Mesothelial cell of epicardium (in vitro differentiated cells): ENCODE measurements around the gene PDGFRB. TPM values are rescaled to one million over a fixed set of nuclear protein-coding genes. Genes with fewer than 3 reads are reported as not detected.

Source experiments
- DNase-seq, 2 experiments: peaks; one replicate each; pipeline ENCODE4 v3.0.0; 2021; ENCODE audit warnings: low spot score in 2 of 2; ENCODE audit not compliant: unreplicated experiment in 2 of 2
- H3K27ac Mint-ChIP-seq: 2 replicates; pipeline ENCODE4 v1.8.0; 2021; ENCODE audit warnings: mixed read lengths
- H3K27me3 Mint-ChIP-seq: 2 replicates; pipeline ENCODE4 v1.8.0; 2021; ENCODE audit warnings: low read depth, mixed read lengths
- H3K36me3 Mint-ChIP-seq: 2 replicates; pipeline ENCODE4 v1.8.0; 2021; ENCODE audit warnings: mixed read lengths
- H3K4me1 Mint-ChIP-seq: 2 replicates; pipeline ENCODE4 v1.8.0; 2021; ENCODE audit warnings: mixed read lengths
- H3K4me3 Mint-ChIP-seq: 2 replicates; pipeline ENCODE4 v1.8.0; 2021; ENCODE audit warnings: mild to moderate bottlenecking, moderate library complexity, mixed read lengths
- H3K9me3 Mint-ChIP-seq: 2 replicates; pipeline ENCODE4 v1.8.0; 2021; ENCODE audit warnings: mixed read lengths
- total RNA-seq: library from RNA; stranded (reverse); gene quantifications from 3 replicates; pipeline ENCODE4 v1.2.1, GENCODE V29; 2021
- TF ChIP-seq, protein P1 (sequence below): fragments of 200-600 bp; sonication (generic); IDR thresholded peaks from one replicate; pipeline ENCODE4 v1.5.0; 2021; ENCODE audit warnings: antibody characterized with exemption; ENCODE audit not compliant: unreplicated experiment

The PDGFRB gene
- total RNA-seq, 1 donor from 2014 or later, result 100 TPM

DNA sequence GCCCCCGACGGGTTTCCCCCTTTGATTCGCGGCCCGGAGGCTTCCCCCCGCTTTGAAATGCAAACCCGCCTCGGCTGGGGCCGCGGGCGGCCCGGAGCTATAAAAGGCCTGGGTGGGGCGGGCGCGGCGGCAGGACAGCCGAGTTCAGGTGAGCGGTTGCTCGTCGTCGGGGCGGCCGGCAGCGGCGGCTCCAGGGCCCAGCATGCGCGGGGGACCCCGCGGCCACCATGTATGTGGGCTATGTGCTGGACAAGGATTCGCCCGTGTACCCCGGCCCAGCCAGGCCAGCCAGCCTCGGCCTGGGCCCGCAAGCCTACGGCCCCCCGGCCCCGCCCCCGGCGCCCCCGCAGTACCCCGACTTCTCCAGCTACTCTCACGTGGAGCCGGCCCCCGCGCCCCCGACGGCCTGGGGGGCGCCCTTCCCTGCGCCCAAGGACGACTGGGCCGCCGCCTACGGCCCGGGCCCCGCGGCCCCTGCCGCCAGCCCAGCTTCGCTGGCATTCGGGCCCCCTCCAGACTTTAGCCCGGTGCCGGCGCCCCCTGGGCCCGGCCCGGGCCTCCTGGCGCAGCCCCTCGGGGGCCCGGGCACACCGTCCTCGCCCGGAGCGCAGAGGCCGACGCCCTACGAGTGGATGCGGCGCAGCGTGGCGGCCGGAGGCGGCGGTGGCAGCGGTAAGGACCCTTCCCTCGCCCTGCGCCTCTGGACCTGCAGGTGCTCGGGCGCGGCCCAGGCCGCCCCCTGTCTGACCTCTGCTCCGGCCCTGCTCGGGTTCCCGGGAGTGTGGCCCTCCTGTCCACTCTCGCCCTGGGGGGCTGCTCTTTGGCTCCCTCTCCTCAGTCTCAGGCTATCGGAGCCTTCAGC is 11.2 kb upstream of the PDGFRB start, which contains the start of gene CDX1:
Gene CDX1 (plus strand): TSS at position 129 of the 862 bp plus-strand sequence. CDS start 99 bp downstream, at position 228.
- no peaks in the 10 kb centered on the region for H3K36me3 Mint-ChIP-seq
- no peak for DNase-seq
- TF ChIP-seq, protein P1, sequence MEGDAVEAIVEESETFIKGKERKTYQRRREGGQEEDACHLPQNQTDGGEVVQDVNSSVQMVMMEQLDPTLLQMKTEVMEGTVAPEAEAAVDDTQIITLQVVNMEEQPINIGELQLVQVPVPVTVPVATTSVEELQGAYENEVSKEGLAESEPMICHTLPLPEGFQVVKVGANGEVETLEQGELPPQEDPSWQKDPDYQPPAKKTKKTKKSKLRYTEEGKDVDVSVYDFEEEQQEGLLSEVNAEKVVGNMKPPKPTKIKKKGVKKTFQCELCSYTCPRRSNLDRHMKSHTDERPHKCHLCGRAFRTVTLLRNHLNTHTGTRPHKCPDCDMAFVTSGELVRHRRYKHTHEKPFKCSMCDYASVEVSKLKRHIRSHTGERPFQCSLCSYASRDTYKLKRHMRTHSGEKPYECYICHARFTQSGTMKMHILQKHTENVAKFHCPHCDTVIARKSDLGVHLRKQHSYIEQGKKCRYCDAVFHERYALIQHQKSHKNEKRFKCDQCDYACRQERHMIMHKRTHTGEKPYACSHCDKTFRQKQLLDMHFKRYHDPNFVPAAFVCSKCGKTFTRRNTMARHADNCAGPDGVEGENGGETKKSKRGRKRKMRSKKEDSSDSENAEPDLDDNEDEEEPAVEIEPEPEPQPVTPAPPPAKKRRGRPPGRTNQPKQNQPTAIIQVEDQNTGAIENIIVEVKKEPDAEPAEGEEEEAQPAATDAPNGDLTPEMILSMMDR, result no peak
- peaks cover 54% of the 10 kb centered on the region for H3K27me3 Mint-ChIP-seq
- H3K27ac Mint-ChIP-seq, result no peak within 1 kb of the TSS
- H3K4me1 Mint-ChIP-seq, result peaks cover 34% of the 10 kb centered on the region
- H3K9me3 Mint-ChIP-seq, result no peaks in the 10 kb centered on the region
- peak within 1 kb of the TSS; percentile 54 for H3K4me3 Mint-ChIP-seq

DNA sequence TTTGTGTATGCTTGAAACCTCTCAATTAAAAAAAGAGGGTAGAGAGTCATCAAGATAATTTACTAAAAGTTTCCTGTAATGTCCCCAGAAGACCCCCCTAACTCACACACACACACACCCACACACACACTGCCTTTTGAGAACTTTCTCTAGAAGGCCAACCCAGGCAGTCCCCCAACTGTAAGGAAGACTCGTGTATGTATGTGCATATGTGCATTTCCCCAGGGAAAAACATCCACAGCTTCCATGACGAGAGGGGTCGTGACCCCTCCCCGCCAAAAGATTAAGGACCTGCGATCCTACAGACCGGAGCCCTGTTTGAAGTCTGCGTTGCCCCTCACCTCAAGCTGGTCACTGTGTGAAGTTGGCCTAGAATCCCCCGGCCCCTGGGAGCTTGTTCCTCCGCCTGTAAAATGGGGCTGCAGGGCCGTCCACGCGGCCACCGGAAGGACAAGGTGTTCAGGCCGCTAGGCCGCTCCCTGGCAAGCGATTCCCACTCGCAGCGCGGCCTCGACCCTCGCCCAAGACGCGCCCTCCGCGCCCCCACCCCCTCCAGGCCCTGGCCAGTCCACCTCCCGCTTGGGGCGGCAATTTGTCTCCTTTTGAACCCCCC is 10.5 kb upstream of the PDGFRB start:
- Mint-ChIP-seq H3K27me3 (peaks cover 54% of the 10 kb centered on the region), H3K27ac (no peak overlapping the region), H3K4me1 (peaks cover 39% of the 10 kb centered on the region), H3K4me3 (peak overlapping the region; percentile 13), H3K9me3 (no peaks in the 10 kb centered on the region), H3K36me3 (no peaks in the 10 kb centered on the region)
- TF ChIP-seq, protein P1, result no peak
- no peak for DNase-seq

- no peak overlapping the region for H3K4me3 Mint-ChIP-seq
- H3K27ac Mint-ChIP-seq, result peak overlapping the region; percentile 63
- H3K4me1 Mint-ChIP-seq, result peaks cover 43% of the 10 kb centered on the region
- DNase-seq, result no peak
- no peaks in the 10 kb centered on the region for H3K9me3 Mint-ChIP-seq
- peaks cover 40% of the 10 kb centered on the region for H3K27me3 Mint-ChIP-seq
- TF ChIP-seq, protein P1, result no peak
- no peaks in the 10 kb centered on the region for H3K36me3 Mint-ChIP-seq
These were observed 8.8 kb upstream of the PDGFRB start for GRCh38 chr5:150164211-150164980.

DNA sequence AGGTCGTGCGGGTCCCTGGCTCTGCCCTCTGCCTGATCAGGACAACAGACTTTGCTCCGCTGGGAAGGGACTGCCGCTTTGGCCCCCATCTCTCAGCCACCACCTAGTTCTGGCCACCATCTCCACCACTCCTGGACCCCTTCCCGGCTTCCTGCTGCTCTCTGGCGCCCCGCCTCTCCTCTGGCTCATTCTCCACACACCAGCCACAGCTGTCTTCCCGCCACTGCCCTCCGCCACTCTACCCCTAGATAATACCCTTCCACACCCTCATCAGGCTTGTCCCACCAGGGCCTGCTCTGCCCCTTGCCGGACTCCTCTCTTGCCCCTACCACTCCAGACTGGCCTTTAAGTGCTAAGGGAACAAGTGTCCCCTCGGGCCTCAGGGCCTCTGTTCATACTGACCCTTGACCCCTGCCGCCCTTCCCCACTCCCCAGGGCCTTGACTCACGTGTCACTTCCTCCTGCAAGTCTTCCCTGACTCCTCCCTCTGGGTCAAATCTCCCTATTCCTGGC is 8.0 kb upstream of the PDGFRB start:
- Mint-ChIP-seq H3K27me3 (peaks cover 32% of the 10 kb centered on the region), H3K36me3 (no peaks in the 10 kb centered on the region), H3K4me3 (no peak overlapping the region), H3K9me3 (no peaks in the 10 kb centered on the region), H3K27ac (peak overlapping the region; percentile 59), H3K4me1 (peaks cover 46% of the 10 kb centered on the region)
- TF ChIP-seq, protein P1, result no peak
- no peak for DNase-seq

GRCh38 chr5:150163035-150163434 is 7.4 kb upstream of the PDGFRB start:
- DNase-seq, result no peak
- TF ChIP-seq, protein P1, result no peak
- Mint-ChIP-seq H3K27me3 (peaks cover 26% of the 10 kb centered on the region), H3K9me3 (no peaks in the 10 kb centered on the region), H3K36me3 (no peaks in the 10 kb centered on the region), H3K4me1 (peaks cover 43% of the 10 kb centered on the region), H3K4me3 (no peak overlapping the region), H3K27ac (no peak overlapping the region)
